NB4 (cell line): ENCODE results near the gene FZD1.

Experiments
- CTCF ChIP-seq: IDR thresholded peaks from one replicate; pipeline ENCODE4 v1.5.1; 2012; ENCODE audit warnings: low read depth, low read length
- MAX ChIP-seq: IDR thresholded peaks from 2 replicates; pipeline ENCODE4 v1.6.1; 2011; ENCODE audit warnings: low read depth, low read length
- POLR2A ChIP-seq: IDR thresholded peaks from 2 replicates; pipeline ENCODE4 v1.6.1; 2011; ENCODE audit warnings: mild to moderate bottlenecking; ENCODE audit not compliant: insufficient read length; ENCODE audit errors: extremely low read depth

GRCh38 chr7:91302794-91303193 lies 38.6 kb downstream of the FZD1 start:
- no peak for TF ChIP-seq CTCF
- TF ChIP-seq POLR2A = no peak
- no peak for TF ChIP-seq MAX
